C4-2B (cell line): ENCODE results near the gene NRG2.

Source experiments
- ZFX ChIP-seq: fragments of 450-650 bp; IDR thresholded peaks from 2 replicates; pipeline ENCODE4 v1.6.1; 2017
- TF ChIP-seq, protein P1 (sequence below): fragments of 450-650 bp; conservative IDR thresholded peaks from 2 replicates; pipeline ENCODE4 v1.5.1; 2017; ENCODE audit warnings: mild to moderate bottlenecking

DNA sequence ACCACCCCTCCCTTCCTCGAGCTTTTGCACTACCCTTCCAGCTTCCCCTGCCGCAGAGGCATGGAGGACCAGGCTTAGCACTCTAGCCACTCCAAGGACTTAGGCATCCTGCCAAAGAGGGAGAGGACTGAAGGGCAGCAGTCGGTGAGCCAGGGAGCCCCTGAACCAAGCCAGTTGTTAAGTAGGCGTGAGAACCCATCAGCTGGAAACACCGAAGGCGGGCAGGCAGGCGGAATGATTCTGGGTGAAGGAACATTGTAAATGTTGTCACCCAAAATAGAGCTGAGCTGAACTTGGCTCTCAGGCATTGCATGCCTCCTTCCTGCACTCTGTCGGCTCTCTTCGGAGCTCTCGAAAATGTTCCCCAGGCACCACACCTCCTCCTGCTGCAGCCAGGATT lies 42.8 kb downstream of the NRG2 start:
- TF ChIP-seq, protein P1, sequence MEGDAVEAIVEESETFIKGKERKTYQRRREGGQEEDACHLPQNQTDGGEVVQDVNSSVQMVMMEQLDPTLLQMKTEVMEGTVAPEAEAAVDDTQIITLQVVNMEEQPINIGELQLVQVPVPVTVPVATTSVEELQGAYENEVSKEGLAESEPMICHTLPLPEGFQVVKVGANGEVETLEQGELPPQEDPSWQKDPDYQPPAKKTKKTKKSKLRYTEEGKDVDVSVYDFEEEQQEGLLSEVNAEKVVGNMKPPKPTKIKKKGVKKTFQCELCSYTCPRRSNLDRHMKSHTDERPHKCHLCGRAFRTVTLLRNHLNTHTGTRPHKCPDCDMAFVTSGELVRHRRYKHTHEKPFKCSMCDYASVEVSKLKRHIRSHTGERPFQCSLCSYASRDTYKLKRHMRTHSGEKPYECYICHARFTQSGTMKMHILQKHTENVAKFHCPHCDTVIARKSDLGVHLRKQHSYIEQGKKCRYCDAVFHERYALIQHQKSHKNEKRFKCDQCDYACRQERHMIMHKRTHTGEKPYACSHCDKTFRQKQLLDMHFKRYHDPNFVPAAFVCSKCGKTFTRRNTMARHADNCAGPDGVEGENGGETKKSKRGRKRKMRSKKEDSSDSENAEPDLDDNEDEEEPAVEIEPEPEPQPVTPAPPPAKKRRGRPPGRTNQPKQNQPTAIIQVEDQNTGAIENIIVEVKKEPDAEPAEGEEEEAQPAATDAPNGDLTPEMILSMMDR, result no peak
- no peak for TF ChIP-seq ZFX
